Measurements from ENCODE around the gene KLRF2.

KLRF2 gene

DNA sequence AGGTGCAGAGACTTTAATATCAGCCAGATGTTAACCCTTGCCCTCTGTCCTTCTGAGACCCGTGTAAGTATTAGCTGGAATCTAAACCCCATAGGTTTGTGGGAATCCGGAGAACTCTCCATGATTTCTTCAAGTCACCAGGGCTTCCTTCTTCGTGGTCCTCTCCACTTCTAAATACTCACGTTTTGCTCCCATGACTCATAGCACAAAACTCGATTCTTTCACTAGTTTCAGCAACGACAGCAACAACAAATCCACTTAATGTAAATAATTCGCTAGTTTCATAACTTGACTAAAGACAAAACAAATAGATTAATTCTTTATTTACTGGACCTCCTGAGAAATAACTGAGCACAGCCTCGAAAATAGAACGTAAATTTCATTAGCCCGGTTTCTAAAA lies 55.3 kb downstream of the KLRF2 start:
- DNase-seq (ENCODE audit: low read depth, low spot score) = no peak

GRCh38 chr12:9940375-9940774 lies 59.1 kb downstream of the KLRF2 start:
- no peak for DNase-seq (ENCODE audit: low read depth, low spot score)

- DNase-seq (ENCODE audit: low read depth, low spot score) = no peak
These were observed 60.5 kb downstream of the KLRF2 start for GRCh38 chr12:9941838-9942237.

DNA sequence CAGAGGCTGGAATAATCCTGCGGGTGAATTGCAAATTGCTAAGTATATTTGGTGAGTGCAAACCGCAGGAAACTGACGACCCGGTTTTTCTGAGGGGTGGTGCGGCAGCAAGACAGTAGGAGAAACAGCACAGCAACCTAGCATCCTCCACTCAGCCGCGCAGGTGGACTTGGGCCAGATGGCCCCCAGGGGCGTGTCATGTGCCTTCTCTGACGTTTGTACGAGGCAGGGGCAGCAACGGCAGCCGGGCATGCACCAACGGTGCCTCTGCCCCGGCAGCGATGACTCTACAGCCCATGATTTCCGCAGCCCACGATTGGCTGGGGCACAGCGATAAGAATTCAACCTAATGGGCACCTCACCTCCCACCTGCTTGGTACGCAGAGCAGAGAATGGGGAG lies 62.0 kb downstream of the KLRF2 start:
- DNase-seq (ENCODE audit: low read depth, low spot score) = no peak

- DNase-seq (ENCODE audit: low read depth, low spot score) = no peak
These were observed 63.1 kb downstream of the KLRF2 start for GRCh38 chr12:9944391-9944790.
